SK-N-SH (cell line): ENCODE data around the gene IPO8. TPM values are rescaled to one million over a fixed set of nuclear protein-coding genes. Genes with fewer than 3 reads are reported as not detected.

Source experiments
- CTCF ChIA-PET: fragments of 300-600, 350-600 bp; formaldehyde crosslinking; extraction: SDS; loops from one replicate; lab custom pipeline; 2021; lab: Yijun Ruan, JAX
- POLR2A ChIA-PET: fragments of 350-600 bp; sonication (Branson Sonifier 250); formaldehyde crosslinking; extraction: SDS; loops from one replicate; lab custom pipeline; 2020; ENCODE audit warnings: antibody characterized with exemption, inconsistent platforms; lab: Yijun Ruan, JAX
- DNase-seq: peaks from one replicate; pipeline ENCODE4 v3.0.0; 2012
- H2AFZ ChIP-seq: fragments of 200-600 bp; sonication (generic); 2 replicates; pipeline ENCODE4 v1.8.1; 2016; ENCODE audit warnings: antibody characterized with exemption, mild to moderate bottlenecking, low read depth
- H3F3A ChIP-seq: fragments of 200-600 bp; sonication (generic); replicated peaks from 2 replicates; pipeline ENCODE3; 2016; ENCODE audit warnings: antibody characterized with exemption, mild to moderate bottlenecking; ENCODE audit not compliant: insufficient read depth
- H3K27ac ChIP-seq, 2 experiments: fragments of 200-500 bp in 1 of 2; fragments of 200-600 bp in 1 of 2; sonication (Bioruptor generic) in 1 of 2; sonication (generic), shearing (Covaris generic) in 1 of 2; 2 replicates each; pipeline versions ENCODE4 v1.5.1 to v1.6.1; 2014 to 2016; ENCODE audit warnings: low read depth in 2 of 2, inconsistent platforms in 1 of 2, low read length in 1 of 2, mild to moderate bottlenecking in 1 of 2, mixed read lengths in 1 of 2
- H3K27me3 ChIP-seq: fragments of 200-600 bp; sonication (generic), shearing (Covaris generic); 2 replicates; pipeline ENCODE4 v1.6.1; 2016; ENCODE audit warnings: mixed run types; ENCODE audit not compliant: insufficient read depth
- H3K36me3 ChIP-seq, 2 experiments: fragments of 200-500 bp in 1 of 2; fragments of 200-600 bp in 1 of 2; sonication (Bioruptor generic) in 1 of 2; sonication (generic) in 1 of 2; replicated peaks in 1 of 2; 2 replicates each; pipeline versions ENCODE3 to v1.5.1; 2014 to 2016; ENCODE audit warnings: low read length in 1 of 2, mild to moderate bottlenecking in 1 of 2; ENCODE audit not compliant: insufficient read depth in 2 of 2, control insufficient read depth in 1 of 2
- H3K4me1 ChIP-seq, 2 experiments: fragments of 200-500 bp in 1 of 2; fragments of 200-600 bp in 1 of 2; sonication (Bioruptor generic) in 1 of 2; sonication (generic), shearing (Covaris generic) in 1 of 2; 2 replicates each; pipeline versions ENCODE4 v1.5.1 to v1.6.1; 2014 to 2016; ENCODE audit warnings: low read depth in 1 of 2, low read length in 1 of 2, mixed run types in 1 of 2; ENCODE audit not compliant: insufficient read depth in 2 of 2, control insufficient read depth in 1 of 2
- H3K4me2 ChIP-seq: fragments of 200-600 bp; sonication (generic), shearing (Covaris generic); 2 replicates; pipeline ENCODE4 v1.6.1; 2017; ENCODE audit warnings: mixed run types
- H3K4me3 ChIP-seq, 2 experiments: fragments of 200-500 bp in 1 of 2; fragments of 200-600 bp in 1 of 2; sonication (Bioruptor generic) in 1 of 2; sonication (generic), shearing (Covaris generic) in 1 of 2; 2 replicates each; pipeline versions ENCODE4 v1.5.1 to v1.8.1; 2014 to 2016; ENCODE audit warnings: low read depth in 2 of 2, inconsistent platforms in 1 of 2, low read length in 1 of 2, mild to moderate bottlenecking in 1 of 2, mixed read lengths in 1 of 2, moderate library complexity in 1 of 2
- H3K79me2 ChIP-seq: fragments of 200-600 bp; sonication (generic); 2 replicates; pipeline ENCODE4 v1.8.1; 2017; ENCODE audit warnings: mild to moderate bottlenecking; ENCODE audit not compliant: insufficient read depth
- H3K9ac ChIP-seq: fragments of 200-600 bp; sonication (generic); 2 replicates; pipeline ENCODE4 v1.6.1; 2017; ENCODE audit warnings: mixed run types
- H3K9me2 ChIP-seq: fragments of 200-600 bp; sonication (generic); 2 replicates; pipeline ENCODE4 v1.6.1; 2017; ENCODE audit warnings: mixed run types
- H3K9me3 ChIP-seq: fragments of 200-600 bp; sonication (generic); 2 replicates; pipeline ENCODE4 v1.6.1; 2017; ENCODE audit warnings: mixed run types, mild to moderate bottlenecking, moderate library complexity
- H4K20me1 ChIP-seq: fragments of 200-600 bp; sonication (generic); 2 replicates; pipeline ENCODE4 v1.6.1; 2017; ENCODE audit warnings: mild to moderate bottlenecking, mixed run types; ENCODE audit not compliant: insufficient read depth
- ELF1 ChIP-seq: IDR thresholded peaks from 2 replicates; pipeline ENCODE4 v1.4.0; 2012
- FOSL2 ChIP-seq: IDR thresholded peaks from 2 replicates; pipeline ENCODE4 v1.4.0; 2012; ENCODE audit warnings: low read depth, mild to moderate bottlenecking, moderate library complexity, borderline replicate concordance
- FOXJ3 ChIP-seq: sonication (generic); formaldehyde crosslinking; IDR thresholded peaks from 2 replicates; pipeline ENCODE4 v1.5.1; 2020; ENCODE audit warnings: mild to moderate bottlenecking, missing genetic modification reagents
- GATA2 ChIP-seq: sonication (generic); formaldehyde crosslinking; IDR thresholded peaks from 2 replicates; pipeline ENCODE4 v1.5.0; 2020; ENCODE audit warnings: mild to moderate bottlenecking, missing genetic modification reagents
- IRF3 ChIP-seq: fragments of 150-350 bp; IDR thresholded peaks from 2 replicates; pipeline ENCODE4 v1.6.1; 2016; ENCODE audit warnings: mild to moderate bottlenecking, low read depth, low read length
- MAX ChIP-seq: IDR thresholded peaks from 2 replicates; pipeline ENCODE4 v1.4.0; 2012; ENCODE audit warnings: low read depth
- MEF2A ChIP-seq: IDR thresholded peaks from 2 replicates; pipeline ENCODE4 v1.4.0; 2012; ENCODE audit warnings: low read depth, borderline replicate concordance
- MXI1 ChIP-seq: IDR thresholded peaks from 2 replicates; pipeline ENCODE4 v1.6.1; 2012; ENCODE audit warnings: mild to moderate bottlenecking, low read depth, low read length, improper control_type of control experiment
- POLR2AphosphoS5 ChIP-seq: IDR thresholded peaks from 2 replicates; pipeline ENCODE4 v1.6.1; 2012; ENCODE audit warnings: low read depth, low read length
- RCOR1 ChIP-seq: fragments of 150-350 bp; IDR thresholded peaks from 2 replicates; pipeline ENCODE4 v1.6.1; 2017; ENCODE audit warnings: antibody characterized with exemption, low read length
- REST ChIP-seq: IDR thresholded peaks from 2 replicates; pipeline ENCODE4 v1.6.1; 2012; ENCODE audit warnings: mild to moderate bottlenecking, low read depth, low read length, moderate library complexity
- RFX5 ChIP-seq: IDR thresholded peaks from 2 replicates; pipeline ENCODE4 v1.6.1; 2012; ENCODE audit warnings: mild to moderate bottlenecking, improper control_type of control experiment, low read length
- SIN3A ChIP-seq: IDR thresholded peaks from 2 replicates; pipeline ENCODE4 v1.6.1; 2012; ENCODE audit warnings: low read depth, mild to moderate bottlenecking, low read length, moderate library complexity, borderline replicate concordance
- USF1 ChIP-seq: IDR thresholded peaks from 2 replicates; pipeline ENCODE4 v1.4.0; 2012; ENCODE audit warnings: low read depth, borderline replicate concordance
- YY1 ChIP-seq: IDR thresholded peaks from 2 replicates; pipeline ENCODE4 v1.4.0; 2012; ENCODE audit warnings: low read depth, mild to moderate bottlenecking
- ZBTB33 ChIP-seq: IDR thresholded peaks from 2 replicates; pipeline ENCODE4 v1.4.0; 2012; ENCODE audit warnings: low read depth, borderline replicate concordance
- WGBS: methylation state at CpG from one replicate; pipeline ENCODE4 v1.1.6; 2017; ENCODE audit warnings: low lambda C conversion rate; 5-methylcytosine and 5-hydroxymethylcytosine counted together
- polyA plus RNA-seq, 3 experiments: library from polyadenylated mRNA; depleted of rRNA; stranded (reverse); fragments of >200 nt; gene quantifications; 2 replicates each; pipeline ENCODE4 v1.2.3, GENCODE V29; 2012

IPO8 gene
- polyA plus RNA-seq, 1 of the 3 experiments (the other 2 are of a cell fraction): 5.8 TPM

- Histone ChIP-seq H3K36me3 (peaks cover 61 to 75% of the 10 kb centered on the region in 2 experiments), H3K79me2 (no peaks in the 10 kb centered on the region), H3K27me3 (no peaks in the 10 kb centered on the region), H3K4me2 (no peak overlapping the region), H3K9me2 (no peaks in the 10 kb centered on the region), H3F3A (no peaks in the 10 kb centered on the region), H3K4me3 (no peak overlapping the region), H3K27ac (no peak overlapping the region), H4K20me1 (no peaks in the 10 kb centered on the region), H3K9ac (no peak overlapping the region), H2AFZ (no peak overlapping the region), H3K9me3 (no peaks in the 10 kb centered on the region), H3K4me1 (no peaks in the 10 kb centered on the region)
- TF ChIP-seq FOSL2: no peak
- TF ChIP-seq YY1: no peak
- TF ChIP-seq POLR2AphosphoS5: no peak
- no peak for TF ChIP-seq RFX5
- no peak for TF ChIP-seq MXI1
- no peak for TF ChIP-seq MAX
- TF ChIP-seq USF1: no peak
- no peak for TF ChIP-seq ZBTB33
- TF ChIP-seq RCOR1: no peak
- TF ChIP-seq GATA2 (CRISPR knock-in tag): no peak
- TF ChIP-seq ELF1: no peak
- CTCF ChIA-PET: no interaction called here
- POLR2A ChIA-PET: no interaction called here
- no peak for DNase-seq
- WGBS: 89% methylated on average over 1 of the region's 1 CpG
Observed at GRCh38 chr12:30678221-30678620, 17.4 kb downstream of the IPO8 start.

- H3K9me2 ChIP-seq: no peaks in the 10 kb centered on the region
- H3K79me2 ChIP-seq: no peaks in the 10 kb centered on the region; the same call in 1 of the 2 replicates
- ChIA-PET POLR2A (no interaction called here), CTCF (no interaction called here)
- H3K27ac ChIP-seq: no peak overlapping the region
- H3K9me3 ChIP-seq: no peaks in the 10 kb centered on the region
- 70% methylated on average over 4 of the region's 4 CpGs for WGBS
- peaks cover 6% of the 10 kb centered on the region for H3F3A ChIP-seq
- no peaks in the 10 kb centered on the region for H3K27me3 ChIP-seq
- no peak overlapping the region for H3K4me3 ChIP-seq
- H4K20me1 ChIP-seq: no peaks in the 10 kb centered on the region
- no peak overlapping the region for H3K9ac ChIP-seq
- H3K36me3 ChIP-seq: peaks cover 71 to 80% of the 10 kb centered on the region in 2 experiments
- DNase-seq: no peak
- H3K4me1 ChIP-seq: no peaks in the 10 kb centered on the region
- no peak overlapping the region for H3K4me2 ChIP-seq
- H2AFZ ChIP-seq: no peak overlapping the region
- TF ChIP-seq POLR2AphosphoS5 (no peak), MEF2A (no peak), REST (no peak), ZBTB33 (no peak), FOXJ3 (CRISPR knock-in tag) (no peak), SIN3A (no peak), MAX (no peak), IRF3 (no peak)
Observed at GRCh38 chr12:30661210-30661609, 34.5 kb downstream of the IPO8 start.
